ENCODE measurements around the gene EDN1. TPM values are rescaled to one million over a fixed set of nuclear protein-coding genes. Genes with fewer than 3 reads are reported as not detected.
A peak's percentile ranks its signal among the peaks of the same experiment; 100 is the strongest.
"Not testable (repeated sequence)": the region's sequence is repeated elsewhere in the genome, so short reads cannot be mapped to it uniquely, and the experiment has no call there.

The EDN1 gene
- polyA plus RNA-seq, 3 donors = 4.0 to 4.9 (median 4.8) TPM

DNA sequence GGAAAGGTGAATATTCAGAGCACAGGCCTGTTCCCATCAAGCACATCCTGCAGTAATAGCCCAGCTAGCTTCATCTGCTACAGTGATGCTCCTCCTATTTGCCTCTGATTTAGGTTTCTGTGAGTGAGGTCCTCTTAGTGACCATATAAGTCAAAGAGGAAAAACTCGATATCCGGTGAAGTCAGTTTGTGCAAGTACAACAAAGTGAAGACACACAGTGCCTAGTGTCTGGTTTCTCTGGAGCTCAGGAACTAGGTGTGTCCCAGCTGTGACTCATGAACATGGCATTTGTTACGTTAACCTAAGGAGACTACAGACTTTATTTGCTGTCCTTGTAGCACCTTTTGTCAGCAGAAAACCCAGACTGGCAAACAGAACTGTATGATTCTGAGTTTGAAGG, 33.9 kb downstream of the EDN1 start:
- DNase-seq = no peak

DNA sequence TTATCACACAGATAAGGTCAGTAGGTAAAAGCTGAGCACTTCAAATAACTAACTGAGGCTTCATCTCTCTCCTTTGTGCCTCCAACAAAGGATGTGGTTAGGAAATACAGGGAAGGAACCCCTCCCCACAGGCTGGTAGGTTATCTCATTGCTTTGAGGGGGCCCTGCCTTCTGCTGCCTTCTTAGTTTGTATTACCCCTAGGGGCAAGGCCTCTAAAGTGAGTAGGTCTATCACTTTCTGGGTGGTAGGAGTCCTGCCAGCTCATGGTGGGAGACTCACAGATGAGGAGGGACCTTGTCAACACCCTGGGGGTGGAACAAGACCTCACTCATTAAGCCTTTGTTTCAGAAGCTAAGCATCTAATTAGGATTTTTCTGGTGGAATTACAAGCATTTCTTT, 34.6 kb downstream of the EDN1 start:
- DNase-seq = no peak

- DNase-seq = no peak
Observed at GRCh38 chr6:12325872-12326271, 35.7 kb downstream of the EDN1 start.

GRCh38 chr6:12327391-12327790, 37.2 kb downstream of the EDN1 start:
- no peak for DNase-seq

GRCh38 chr6:12327988-12328387, 37.8 kb downstream of the EDN1 start:
- DNase-seq = no peak

- no peak for DNase-seq
Observed at GRCh38 chr6:12328701-12329100, 38.5 kb downstream of the EDN1 start.

DNA sequence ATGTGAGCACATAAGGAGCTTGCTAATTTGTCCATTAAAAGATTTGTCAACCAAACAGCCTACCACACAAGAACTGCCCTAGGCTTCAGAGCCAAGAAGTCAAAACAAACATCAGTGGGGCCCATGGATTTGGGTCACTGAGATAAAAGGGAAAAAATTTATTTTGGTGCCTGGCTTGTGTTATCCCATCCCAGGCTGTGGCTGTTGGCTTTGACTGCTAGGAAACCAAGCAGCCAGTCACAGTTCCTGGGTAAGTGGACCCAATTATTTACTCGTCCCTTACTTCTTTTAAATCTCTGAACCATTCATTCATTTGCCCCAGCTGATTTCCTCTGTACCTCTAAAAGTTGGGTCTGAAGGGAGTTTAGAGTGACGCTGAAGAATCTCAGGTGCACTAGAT, 41.3 kb downstream of the EDN1 start:
- no peak for DNase-seq

DNA sequence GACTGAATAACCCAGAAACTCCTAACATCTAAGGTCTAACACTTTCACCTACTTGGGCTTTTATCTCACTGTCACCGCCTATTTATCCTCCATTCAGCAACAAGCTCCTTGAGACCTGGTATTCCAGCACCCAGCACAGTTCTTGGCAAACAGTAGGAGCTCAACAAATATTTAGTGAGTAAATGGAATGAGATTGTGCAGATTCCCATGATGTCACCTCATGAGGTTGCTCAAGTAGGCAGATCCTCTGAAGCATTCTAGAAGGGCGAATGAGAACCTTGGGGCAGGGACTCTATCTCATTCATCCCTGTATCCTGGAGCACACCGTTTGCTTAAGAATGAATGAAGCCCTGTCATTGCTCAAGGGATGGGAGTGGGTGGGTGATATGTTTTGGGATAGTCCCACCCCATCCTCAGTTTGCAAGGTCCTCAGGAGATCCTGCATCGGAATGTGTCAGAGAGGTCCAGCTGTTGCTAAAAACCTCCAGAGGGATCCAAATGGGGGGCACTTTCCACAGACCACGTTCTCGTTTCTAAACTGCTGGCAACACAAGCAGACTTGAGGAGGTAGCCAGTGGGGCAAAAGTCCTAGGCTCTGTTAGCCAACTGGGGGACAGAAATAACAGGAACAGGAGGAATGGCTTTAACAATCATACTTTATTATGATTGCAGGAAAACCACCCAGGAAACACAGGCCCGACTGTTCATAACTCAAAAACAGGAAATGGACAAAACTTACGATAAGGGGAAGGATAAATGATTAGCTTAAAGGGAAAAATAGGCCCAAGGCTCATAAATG, 42.0 kb downstream of the EDN1 start:
- no peak for DNase-seq

DNA sequence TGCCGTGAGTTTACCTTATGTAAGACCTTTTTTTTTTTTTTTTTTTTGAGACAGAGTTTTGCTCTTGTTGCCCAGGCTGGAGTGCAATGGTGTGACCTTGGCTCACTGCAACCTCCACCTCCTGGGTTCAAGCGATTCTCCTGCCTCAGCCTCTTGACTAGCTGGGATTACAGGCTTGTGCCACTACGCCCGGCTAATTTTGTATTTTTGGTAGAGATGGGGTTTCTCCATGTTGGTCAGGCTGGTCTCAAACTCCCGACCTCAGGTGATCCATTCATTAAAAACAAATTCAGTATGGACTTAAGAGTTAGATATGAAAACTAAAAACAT, 42.6 kb downstream of the EDN1 start:
- DNase-seq = not testable (repeated sequence)

GRCh38 chr6:12333128-12333527, 43.0 kb downstream of the EDN1 start:
- DNase-seq = no peak

DNA sequence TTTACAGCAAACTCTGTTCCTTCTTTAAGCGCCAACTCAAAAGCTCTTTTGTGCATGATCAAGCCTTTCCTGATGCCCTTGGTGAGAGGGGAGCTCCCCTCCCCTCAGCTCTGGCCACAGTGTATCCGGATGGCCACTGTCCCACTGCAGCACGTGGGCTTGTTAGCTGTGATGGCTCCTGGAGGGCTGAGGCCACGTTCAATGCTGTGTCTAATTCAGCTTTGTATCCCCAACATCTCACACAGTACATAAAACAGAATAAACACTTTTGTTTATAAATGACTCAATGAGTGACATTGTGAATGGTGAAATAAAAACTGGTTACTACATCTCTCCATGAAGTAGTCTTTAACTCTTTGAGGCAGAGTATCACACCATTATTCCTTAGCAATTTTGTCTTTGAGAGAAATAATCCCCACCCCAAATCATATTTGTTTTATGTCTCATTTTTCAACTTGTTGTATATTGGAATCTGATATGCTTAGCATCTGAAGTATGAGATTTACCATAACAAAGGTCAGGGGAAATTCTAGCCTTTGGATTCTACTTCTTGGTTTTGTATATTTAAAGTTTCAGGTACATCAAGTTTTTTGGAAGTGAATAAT, 44.5 kb downstream of the EDN1 start:
- DNase-seq = no peak

GRCh38 chr6:12335131-12335527, 45.0 kb downstream of the EDN1 start:
- DNase-seq = no peak

DNA sequence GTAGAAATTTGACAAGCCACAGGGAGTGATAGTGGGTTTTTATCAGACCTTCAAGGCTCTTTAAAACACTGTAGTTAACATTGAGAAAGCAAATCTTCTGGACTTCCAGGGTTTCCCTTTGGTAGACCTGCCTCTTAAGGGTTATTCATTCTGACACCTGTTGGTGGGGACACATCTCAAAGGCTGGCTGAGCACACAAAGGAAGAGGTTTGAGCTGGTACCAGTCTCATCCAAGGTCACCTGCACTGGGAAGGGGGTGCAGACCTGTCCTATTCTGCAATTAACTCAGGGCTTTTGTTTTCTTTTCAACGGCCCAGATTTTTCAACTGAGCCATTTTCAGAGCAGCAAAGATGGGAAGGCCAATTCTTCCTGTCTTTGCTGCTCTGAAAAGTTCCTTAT, 45.6 kb downstream of the EDN1 start:
- DNase-seq = no peak

DNA sequence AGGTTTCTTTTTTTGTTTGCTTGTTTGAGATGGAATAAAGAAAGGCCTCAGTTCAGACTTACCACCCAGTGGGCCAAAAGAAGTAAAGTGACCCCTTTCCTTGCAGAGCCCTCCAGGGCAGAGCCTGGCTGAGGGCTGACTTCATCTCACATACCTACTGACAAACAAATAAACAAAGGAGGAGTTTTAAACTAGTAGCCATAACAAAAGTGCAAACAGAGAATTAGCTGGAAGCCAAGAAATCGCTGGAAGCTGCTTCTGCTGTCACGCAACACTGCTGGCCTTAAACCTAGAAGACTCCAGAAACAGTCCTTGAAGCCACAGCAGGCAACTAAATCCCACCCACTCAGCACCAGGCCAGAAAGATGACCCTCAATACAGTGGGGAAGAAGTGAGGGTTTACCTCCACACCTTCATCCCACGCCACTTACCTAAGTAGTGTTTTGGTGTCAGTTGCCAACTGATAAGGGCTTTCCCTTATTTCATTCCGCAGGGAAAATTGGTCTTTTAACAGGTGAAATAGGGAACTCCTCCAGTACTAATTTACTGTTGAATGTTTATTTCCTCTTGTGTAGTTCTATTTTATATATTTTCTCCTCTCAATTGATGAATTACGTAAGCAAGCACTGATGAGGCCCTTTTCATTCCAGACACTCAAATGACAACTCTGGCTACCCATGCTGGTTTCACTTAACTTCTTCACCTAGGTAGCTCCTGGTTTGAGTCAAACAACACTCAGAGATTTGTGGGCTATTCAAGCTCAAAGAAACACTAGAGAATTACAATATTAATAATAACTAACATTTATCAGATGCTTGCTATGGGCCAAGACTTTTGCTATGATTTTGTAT, 46.2 kb downstream of the EDN1 start:
- no peak for DNase-seq

- no peak for DNase-seq
Observed at GRCh38 chr6:12339022-12339421, 48.9 kb downstream of the EDN1 start.

DNA sequence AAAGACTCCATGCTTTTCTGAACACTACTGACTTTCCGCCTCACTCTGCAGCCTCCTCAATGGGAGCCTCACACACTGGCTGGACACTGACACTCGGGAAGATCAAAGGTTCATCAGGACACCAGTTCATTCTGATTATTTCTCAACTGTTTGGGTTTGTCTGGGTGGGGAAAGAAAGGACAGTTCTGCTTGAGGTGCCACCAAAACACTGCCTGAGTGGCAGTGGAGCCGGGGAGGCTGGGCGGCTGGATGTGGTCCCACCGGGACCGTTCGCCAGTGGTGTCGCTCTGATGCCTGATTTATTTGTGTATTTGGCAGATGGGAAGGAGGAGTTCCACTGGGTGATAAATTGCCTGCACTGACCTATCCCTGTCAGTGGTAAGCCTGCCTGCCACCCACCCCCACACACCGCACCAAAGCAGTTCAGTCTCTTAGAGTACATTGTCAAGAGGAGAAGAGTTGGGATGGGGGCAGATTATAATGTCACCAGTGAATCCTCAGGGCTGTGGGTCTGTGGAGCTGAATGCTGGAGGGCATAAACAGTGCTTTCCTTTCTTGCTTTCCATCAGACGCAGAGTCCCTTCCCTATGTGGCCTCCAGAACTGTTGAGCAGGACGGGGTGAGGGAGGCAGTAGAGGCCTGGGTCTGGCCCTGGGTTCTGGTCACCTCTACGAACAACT, 49.8 kb downstream of the EDN1 start:
- peak; percentile 50 for DNase-seq

DNA sequence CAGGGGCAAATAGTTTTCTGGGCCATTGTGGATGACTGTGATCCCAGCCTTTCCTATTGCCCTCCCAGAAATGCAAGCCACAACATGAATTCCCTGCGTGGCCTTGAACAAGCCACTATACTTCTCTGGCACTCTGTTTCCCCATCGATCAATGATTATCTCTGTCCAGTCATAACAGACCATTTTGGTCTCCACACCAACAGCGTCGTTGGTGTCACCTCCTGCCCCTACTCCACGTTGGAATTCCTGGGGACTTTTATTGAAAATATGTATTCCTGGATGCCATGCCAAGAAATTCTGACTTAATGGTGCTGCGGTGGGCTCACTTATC, 50.3 kb downstream of the EDN1 start:
- no peak for DNase-seq

GRCh38 chr6:12342664-12343063, 52.5 kb downstream of the EDN1 start:
- no peak for DNase-seq

DNA sequence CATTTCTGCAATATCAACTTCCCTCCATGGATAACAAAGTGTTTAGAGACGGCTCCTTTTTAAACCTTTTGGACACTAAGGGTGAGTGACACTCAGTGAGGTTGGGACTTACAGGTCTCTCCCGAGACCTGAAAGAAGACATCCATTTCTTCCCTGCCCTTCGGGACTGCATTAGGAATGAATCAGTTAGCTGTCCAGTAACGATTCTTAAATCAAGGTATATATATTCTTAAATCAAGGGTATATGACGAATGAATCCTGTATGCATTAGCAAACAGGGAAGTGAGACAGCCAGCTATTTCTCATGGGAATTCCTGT, 52.9 kb downstream of the EDN1 start:
- no peak for DNase-seq

DNA sequence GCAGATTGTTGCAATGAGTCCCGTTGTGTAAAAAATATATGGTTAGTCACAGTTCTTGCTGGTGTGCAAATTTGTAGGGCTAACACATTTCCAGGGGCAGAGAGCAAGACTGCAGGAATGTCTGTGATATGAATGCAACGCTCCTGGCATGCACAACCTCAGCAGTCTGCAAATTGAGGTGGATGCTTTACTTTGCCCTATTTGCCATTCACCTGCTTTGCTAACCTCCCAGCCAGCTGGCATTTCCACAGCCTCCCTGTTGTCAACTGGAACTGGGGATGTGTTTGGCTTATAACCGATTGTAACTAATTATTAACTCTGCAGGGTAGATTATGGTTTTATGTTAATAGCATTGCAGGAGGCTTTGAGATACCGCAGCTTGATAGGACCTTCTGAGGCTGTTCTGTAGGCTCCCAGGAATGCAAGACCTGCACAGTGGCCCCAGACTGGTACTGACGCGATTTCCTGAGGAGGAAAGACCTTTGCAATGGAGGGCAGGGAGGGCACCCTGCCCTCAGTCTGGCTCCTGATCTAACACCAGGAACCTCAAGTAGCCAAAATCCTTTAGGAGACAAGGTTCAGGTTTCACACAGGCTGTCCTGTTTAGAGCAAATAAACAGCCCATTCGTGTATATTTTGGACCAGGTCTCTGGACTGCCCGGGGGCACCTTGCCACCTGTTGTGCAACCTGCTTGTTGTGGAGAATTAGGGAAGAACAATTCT, 53.4 kb downstream of the EDN1 start:
- DNase-seq = peak; percentile 35

DNA sequence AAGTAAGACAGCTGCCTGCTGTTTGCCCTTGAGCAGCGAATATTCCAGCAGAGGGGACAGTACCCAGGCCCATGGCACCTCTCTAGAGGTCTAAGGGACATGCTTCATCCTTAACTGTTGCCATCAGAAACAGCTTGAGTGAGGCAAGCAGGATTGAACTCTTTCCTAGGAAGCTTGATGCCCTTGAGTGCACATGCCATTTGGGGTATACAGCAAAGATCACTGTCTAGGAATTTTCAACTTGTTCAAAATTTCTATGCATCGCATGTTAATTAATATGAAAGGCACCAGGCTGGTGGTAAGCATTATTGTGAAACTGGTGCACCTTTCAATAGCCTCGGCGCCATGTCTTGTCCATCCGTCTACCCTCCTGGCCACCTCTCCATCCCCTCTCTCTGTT, 54.1 kb downstream of the EDN1 start:
- DNase-seq = no peak

Data from renal pelvis (tissue), 4 donors.